Measurements from ENCODE around the gene MICAL2.
"Not testable (repeated sequence)": the region's sequence is repeated elsewhere in the genome, so short reads cannot be mapped to it uniquely, and the experiment has no call there.

GRCh38 chr11:12146678-12147077, 36.3 kb downstream of the MICAL2 start:
- TF ChIP-seq, protein P1, sequence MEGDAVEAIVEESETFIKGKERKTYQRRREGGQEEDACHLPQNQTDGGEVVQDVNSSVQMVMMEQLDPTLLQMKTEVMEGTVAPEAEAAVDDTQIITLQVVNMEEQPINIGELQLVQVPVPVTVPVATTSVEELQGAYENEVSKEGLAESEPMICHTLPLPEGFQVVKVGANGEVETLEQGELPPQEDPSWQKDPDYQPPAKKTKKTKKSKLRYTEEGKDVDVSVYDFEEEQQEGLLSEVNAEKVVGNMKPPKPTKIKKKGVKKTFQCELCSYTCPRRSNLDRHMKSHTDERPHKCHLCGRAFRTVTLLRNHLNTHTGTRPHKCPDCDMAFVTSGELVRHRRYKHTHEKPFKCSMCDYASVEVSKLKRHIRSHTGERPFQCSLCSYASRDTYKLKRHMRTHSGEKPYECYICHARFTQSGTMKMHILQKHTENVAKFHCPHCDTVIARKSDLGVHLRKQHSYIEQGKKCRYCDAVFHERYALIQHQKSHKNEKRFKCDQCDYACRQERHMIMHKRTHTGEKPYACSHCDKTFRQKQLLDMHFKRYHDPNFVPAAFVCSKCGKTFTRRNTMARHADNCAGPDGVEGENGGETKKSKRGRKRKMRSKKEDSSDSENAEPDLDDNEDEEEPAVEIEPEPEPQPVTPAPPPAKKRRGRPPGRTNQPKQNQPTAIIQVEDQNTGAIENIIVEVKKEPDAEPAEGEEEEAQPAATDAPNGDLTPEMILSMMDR (conservative IDR thresholded peaks at IDR 0.05; ENCODE audit: low read depth, low read length): not testable (repeated sequence)
- not testable (repeated sequence) for TF ChIP-seq EZH2 (IDR thresholded peaks at IDR 0.05; ENCODE audit: low read length, unreplicated experiment)

All from PC-3 (cell line).